NCI-H82 treated with DMSO at 0.1 percent for 48 hours (cell line): ENCODE results near the gene DDO.
"Not testable (repeated sequence)": the region's sequence is repeated elsewhere in the genome, so short reads cannot be mapped to it uniquely, and the experiment has no call there.

Source experiments
- DNase-seq: peaks from one replicate; lab custom pipeline; 2025; ENCODE audit not compliant: unreplicated experiment; lab: John Stamatoyannopoulos, UW

Gene DDO, protein sequence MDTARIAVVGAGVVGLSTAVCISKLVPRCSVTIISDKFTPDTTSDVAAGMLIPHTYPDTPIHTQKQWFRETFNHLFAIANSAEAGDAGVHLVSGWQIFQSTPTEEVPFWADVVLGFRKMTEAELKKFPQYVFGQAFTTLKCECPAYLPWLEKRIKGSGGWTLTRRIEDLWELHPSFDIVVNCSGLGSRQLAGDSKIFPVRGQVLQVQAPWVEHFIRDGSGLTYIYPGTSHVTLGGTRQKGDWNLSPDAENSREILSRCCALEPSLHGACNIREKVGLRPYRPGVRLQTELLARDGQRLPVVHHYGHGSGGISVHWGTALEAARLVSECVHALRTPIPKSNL

DNA sequence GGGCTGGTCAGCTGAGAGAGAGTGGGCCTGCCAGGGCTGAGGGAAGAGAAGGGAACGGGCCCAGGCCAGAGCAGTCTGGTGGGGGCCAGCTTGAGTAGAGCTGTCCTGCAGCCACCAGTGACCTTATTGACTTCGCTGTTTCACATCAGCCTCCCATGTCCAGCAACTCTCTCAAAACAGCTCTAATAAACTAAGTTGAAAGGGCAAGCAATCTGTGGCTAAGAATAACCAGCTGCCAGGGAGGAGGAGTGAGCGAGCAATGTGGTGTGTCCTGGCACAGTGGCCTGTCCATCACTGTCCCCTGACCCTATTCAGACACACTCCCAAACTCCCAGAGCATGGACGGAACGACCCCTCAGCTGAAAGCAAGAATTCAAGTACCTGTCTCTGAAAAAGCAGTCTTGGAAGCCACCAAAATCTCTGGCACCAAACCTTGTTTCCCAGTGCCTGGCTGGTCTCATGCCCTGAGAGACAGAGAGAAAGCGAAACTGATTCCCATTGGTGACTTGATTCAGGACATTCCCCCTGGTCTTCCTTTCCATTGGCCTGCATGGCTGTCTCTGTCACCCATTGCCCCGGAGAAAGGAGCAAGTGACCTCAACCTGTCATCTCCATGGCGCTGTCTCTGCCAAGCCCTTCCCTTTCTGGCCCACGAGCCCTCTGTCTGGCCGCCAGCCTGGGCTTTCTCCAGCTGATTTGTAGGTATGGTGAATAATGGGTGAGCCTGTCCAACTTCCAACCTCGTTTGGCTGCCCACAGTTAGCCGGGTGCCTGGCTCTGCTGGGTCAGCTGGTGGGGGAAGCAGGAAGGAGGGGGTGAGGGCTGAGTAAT, at the start of gene DDO:
Gene DDO (minus strand): TSS at position 490 of the 831 bp plus-strand sequence. CDS start 2,113 bp downstream, outside the sequence.
- DNase-seq: no peak

- DNase-seq: no peak
Observed at GRCh38 chr6:110462884-110463481, 47.6 kb upstream of the DDO start.

DNA sequence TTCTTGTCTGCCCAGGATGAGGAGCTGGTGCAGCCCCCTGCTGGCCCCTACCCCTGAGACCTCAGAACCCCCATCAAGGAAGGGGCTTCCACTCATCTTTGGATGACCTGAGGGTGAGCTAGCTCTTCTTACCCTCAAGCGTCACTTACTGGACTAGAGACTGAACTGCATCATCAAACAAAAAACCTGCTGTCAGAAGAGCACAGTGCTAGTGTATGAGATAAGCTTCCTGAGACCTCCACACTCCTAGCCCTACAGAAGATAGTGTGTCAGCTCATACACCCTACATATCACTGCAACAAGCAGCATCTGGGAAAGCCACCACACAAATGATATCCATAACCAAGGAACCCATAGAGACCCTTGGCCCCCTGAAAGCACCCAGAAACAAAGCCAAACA, 46.0 kb upstream of the DDO start:
- DNase-seq: no peak

DNA sequence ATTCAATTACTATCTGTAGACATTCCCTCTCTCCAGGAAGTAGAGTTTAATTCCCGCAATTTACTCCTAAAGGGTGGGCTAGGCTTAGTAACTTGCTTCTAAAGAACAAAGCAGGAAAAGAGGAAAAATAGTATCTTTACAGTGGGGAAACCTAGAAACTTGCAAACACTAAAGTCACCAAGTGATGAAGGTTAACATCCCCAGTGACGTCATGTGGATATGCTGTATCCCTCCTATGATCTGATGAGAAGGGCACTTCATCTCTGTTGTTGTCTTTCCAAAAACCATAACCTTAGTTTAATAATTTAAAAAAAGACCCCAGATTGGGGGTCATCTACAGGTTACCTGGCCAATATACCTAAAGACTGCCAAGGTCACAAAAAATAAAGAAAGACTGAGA, 43.8 kb upstream of the DDO start:
- no peak for DNase-seq

GRCh38 chr6:110458476-110458875, 43.1 kb upstream of the DDO start:
- DNase-seq: no peak

- DNase-seq: not testable (repeated sequence)
Observed at GRCh38 chr6:110457567-110458175, 42.3 kb upstream of the DDO start.

- DNase-seq: no peak
Observed at GRCh38 chr6:110456694-110457093, 41.3 kb upstream of the DDO start.

GRCh38 chr6:110449541-110449895, 34.1 kb upstream of the DDO start:
- no peak for DNase-seq

- peak; percentile 70 for DNase-seq
Observed at GRCh38 chr6:110448846-110449540, 33.6 kb upstream of the DDO start.

DNA sequence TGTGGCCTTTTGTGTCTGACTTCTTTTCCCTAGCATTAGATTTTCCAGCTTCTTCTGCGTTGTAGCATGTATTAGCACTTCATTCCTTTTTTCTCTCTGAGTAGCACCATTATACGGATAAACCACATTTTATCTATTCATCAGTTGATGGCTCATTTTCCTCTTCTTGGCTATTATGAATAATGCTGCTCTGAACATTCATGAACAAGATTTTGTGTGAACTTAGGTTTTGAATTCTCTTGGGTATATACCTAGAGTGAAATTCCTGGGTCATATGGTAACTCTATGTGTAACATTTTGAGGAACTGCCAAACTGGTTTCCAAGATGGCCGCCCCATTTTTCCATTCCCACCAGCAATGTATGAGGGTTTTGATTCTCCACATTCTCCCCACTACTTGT, 32.4 kb upstream of the DDO start:
- no peak for DNase-seq

- no peak for DNase-seq
Observed at GRCh38 chr6:110446405-110446804, 31.0 kb upstream of the DDO start.

GRCh38 chr6:110440026-110440425, 24.7 kb upstream of the DDO start:
- DNase-seq: no peak

- DNase-seq: no peak
Observed at GRCh38 chr6:110439356-110439755, 24.0 kb upstream of the DDO start.

- DNase-seq: no peak
Observed at GRCh38 chr6:110434961-110435602, 19.7 kb upstream of the DDO start.

DNA sequence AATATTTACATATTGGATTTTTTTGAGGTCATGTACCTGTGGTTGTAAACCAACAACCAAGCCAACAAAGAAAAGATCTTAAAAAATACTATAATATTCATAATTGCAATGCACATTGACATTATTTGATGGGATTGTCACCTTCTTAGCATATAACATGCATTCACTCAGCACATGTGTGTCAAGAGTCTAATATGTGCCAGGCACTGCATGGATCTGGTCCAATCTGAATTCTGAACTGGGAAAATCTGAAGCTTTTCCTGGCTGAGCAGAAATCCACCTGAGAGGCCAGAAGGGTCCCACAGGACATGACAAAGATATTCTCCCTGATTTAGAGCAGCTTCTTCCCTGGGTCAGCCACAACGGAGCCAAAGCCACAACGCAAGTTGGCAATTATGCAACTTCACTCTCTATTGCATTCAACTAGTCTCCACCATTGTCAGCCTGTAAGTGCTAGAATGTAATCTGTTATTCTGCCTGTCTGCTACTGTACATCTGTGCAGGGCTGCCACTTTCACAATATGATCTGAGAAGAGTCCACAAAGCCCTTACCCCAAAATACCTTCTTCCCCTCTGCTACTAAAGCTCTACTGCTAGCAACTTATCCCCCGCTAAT, 17.0 kb upstream of the DDO start:
- no peak for DNase-seq

- DNase-seq: no peak
Observed at GRCh38 chr6:110430741-110431140, 15.4 kb upstream of the DDO start.

GRCh38 chr6:110430236-110430635, 14.9 kb upstream of the DDO start:
- DNase-seq: no peak

DNA sequence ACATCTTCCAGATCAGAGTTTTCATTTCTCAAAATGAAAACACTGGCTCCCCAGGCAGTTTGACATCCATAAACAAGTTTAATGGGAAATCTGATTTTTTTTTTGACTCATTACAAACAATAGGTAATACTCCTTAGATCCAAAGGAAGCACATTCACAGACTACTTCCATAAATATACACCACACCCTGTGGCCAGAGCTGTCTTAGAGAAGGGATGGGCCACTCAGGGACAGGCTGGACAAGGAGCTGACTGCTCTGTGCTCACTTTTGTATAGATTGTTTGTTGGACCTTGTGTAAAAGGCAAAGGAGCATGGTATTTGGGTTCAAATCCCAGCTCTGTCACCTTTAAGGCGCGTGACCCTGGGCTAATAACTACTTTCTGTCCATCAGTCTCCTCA, 12.8 kb upstream of the DDO start:
- DNase-seq: no peak

DNA sequence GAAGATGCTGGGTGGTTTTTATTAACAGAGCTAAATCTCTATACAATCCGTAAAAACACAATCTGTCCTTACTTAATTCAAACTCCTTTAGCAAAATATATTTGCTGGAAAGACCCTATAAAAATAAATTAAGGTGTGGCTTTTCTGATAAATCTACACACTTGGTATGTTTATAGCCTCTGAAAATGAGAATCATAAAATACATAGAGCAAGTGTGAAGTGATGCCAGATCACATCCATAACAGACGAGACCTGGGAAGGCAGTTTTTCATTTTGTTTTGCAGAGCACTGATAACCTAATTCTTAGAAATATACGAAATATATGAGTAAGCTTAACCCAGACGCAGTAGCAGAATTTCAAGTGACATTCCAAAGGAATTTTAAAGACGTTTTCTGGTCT, 10.4 kb upstream of the DDO start:
- DNase-seq: no peak

- DNase-seq: no peak
Observed at GRCh38 chr6:110422444-110422822, 7.1 kb upstream of the DDO start.
